Muscle of leg (tissue), 9 donors: ENCODE data around the gene OR9A4. TPM values are rescaled to one million over a fixed set of nuclear protein-coding genes. Genes with fewer than 3 reads are reported as not detected.

Source experiments
- polyA plus RNA-seq, 8 donors: library from polyadenylated mRNA; unstranded; fragments of 120-200 nt; gene quantifications; one replicate each; pipeline versions ENCODE4 v1.2.1 to v1.2.3, GENCODE V29; 2013; ENCODE audit warnings: inconsistent platforms in 1 of 8, low replicate concordance in 1 of 8; ENCODE audit not compliant: insufficient read length in 8 of 8, insufficient read depth in 1 of 8
- total RNA-seq: library from RNA; stranded (reverse); fragments of 120-200 nt; gene quantifications from one replicate; pipeline ENCODE4 v1.2.4, GENCODE V29; 2013

The OR9A4 gene
- total and polyA plus RNA-seq, 9 donors, result 0.21 TPM; not detected in 8

Other genes starting within 250 kb of the OR9A4 start
- gene DENND11, start 214.2 kb upstream of the OR9A4 start, total RNA-seq, result 8.7 TPM
- 10 to 100 TPM in 1 of 8 donors, 1 to 10 TPM in 7; 6.3 to 10.1 (median 7.6) TPM for gene DENND11, start 214.2 kb upstream of the OR9A4 start, polyA plus RNA-seq
- 0.09 TPM for gene WEE2, start 208.0 kb upstream of the OR9A4 start, total RNA-seq
- under 1 TPM in 3 of 8 donors, not detected in 5; 0.06 to 0.44 (median 0.12) TPM for gene WEE2, start 208.0 kb upstream of the OR9A4 start, polyA plus RNA-seq
- 134 TPM for gene SSBP1, start 178.0 kb upstream of the OR9A4 start, total RNA-seq
- gene SSBP1, start 178.0 kb upstream of the OR9A4 start, polyA plus RNA-seq, result 100 to 1,000 TPM in 4 of 8 donors, 10 to 100 TPM in 4; 89.1 to 108 (median 99.8) TPM
- gene TAS2R3, start 152.3 kb upstream of the OR9A4 start, total RNA-seq, result 1.5 TPM
- gene TAS2R3, start 152.3 kb upstream of the OR9A4 start, polyA plus RNA-seq, result under 1 TPM in 7 of 8 donors, not detected in 1; 0.12 to 0.65 (median 0.36) TPM
- gene TAS2R4, start 139.7 kb upstream of the OR9A4 start, total RNA-seq, result 1.5 TPM
- 1 to 10 TPM in 2 of 8 donors, under 1 TPM in 6; 0.26 to 2.2 (median 0.83) TPM for gene TAS2R4, start 139.7 kb upstream of the OR9A4 start, polyA plus RNA-seq
- gene TAS2R5, start 126.2 kb upstream of the OR9A4 start, total RNA-seq, result 1.1 TPM
- 1 to 10 TPM in 5 of 8 donors, under 1 TPM in 3; 0.61 to 2.5 (median 1.4) TPM for gene TAS2R5, start 126.2 kb upstream of the OR9A4 start, polyA plus RNA-seq
- not detected for gene PRSS37, start 74.9 kb upstream of the OR9A4 start, total RNA-seq
- gene PRSS37, start 74.9 kb upstream of the OR9A4 start, polyA plus RNA-seq, result under 1 TPM in 4 of 8 donors, not detected in 4; 0.10 to 0.19 (median 0.13) TPM
- gene CLEC5A, start 30.6 kb downstream of the OR9A4 start, total RNA-seq, result 0.13 TPM
- under 1 TPM; 0.19 to 0.32 (median 0.24) TPM for gene CLEC5A, start 30.6 kb downstream of the OR9A4 start, polyA plus RNA-seq
- not detected for gene TAS2R38, start 57.4 kb downstream of the OR9A4 start, total RNA-seq
- gene TAS2R38, start 57.4 kb downstream of the OR9A4 start, polyA plus RNA-seq, result under 1 TPM in 4 of 8 donors, not detected in 4; 0.11 to 0.38 (median 0.21) TPM
- 0.13 TPM for gene MGAM, start 79.5 kb downstream of the OR9A4 start, total RNA-seq
- under 1 TPM; 0.15 to 0.57 (median 0.33) TPM for gene MGAM, start 79.5 kb downstream of the OR9A4 start, polyA plus RNA-seq
- under 0.01 TPM for gene MGAM2, start 195.3 kb downstream of the OR9A4 start, total RNA-seq
- 1 to 10 TPM in 1 of 8 donors, under 1 TPM in 6, not detected in 1; 0.04 to 2.1 (median 0.07) TPM for gene MGAM2, start 195.3 kb downstream of the OR9A4 start, polyA plus RNA-seq